Activated CD4-positive, alpha-beta T cell treated with anti-CD3 and anti-CD28 coated beads for 1 hour (primary cell): ENCODE measurements around the gene SLC25A10.
A peak's percentile ranks its signal among the peaks of the same experiment; 100 is the strongest.

ENCODE experiments used
- DNase-seq: peaks from one replicate; pipeline ENCODE4 v3.0.0-alpha.2; 2020

SLC25A10 gene

GRCh38 chr17:81687770-81688541 lies 24.1 kb upstream of the SLC25A10 start:
- no peak for DNase-seq

- no peak for DNase-seq
These were observed 23.5 kb upstream of the SLC25A10 start for GRCh38 chr17:81688616-81689015.

GRCh38 chr17:81690066-81690465 lies 22.0 kb upstream of the SLC25A10 start:
- DNase-seq, result no peak

- DNase-seq, result no peak
These were observed 21.5 kb upstream of the SLC25A10 start for GRCh38 chr17:81690549-81690948.

- DNase-seq, result no peak
These were observed 20.9 kb upstream of the SLC25A10 start for GRCh38 chr17:81691196-81691595.

- DNase-seq, result no peak
These were observed 20.5 kb upstream of the SLC25A10 start for GRCh38 chr17:81691608-81692007.

GRCh38 chr17:81693509-81694210 lies 18.4 kb upstream of the SLC25A10 start:
- no peak for DNase-seq

- no peak for DNase-seq
These were observed 17.3 kb upstream of the SLC25A10 start for GRCh38 chr17:81694810-81695209.

GRCh38 chr17:81695211-81695610 lies 16.9 kb upstream of the SLC25A10 start:
- DNase-seq, result no peak

GRCh38 chr17:81695801-81696200 lies 16.3 kb upstream of the SLC25A10 start:
- no peak for DNase-seq

- no peak for DNase-seq
These were observed 15.7 kb upstream of the SLC25A10 start for GRCh38 chr17:81696218-81696941.

- DNase-seq, result no peak
These were observed 14.6 kb upstream of the SLC25A10 start for GRCh38 chr17:81697261-81698044.

- no peak for DNase-seq
These were observed 11.5 kb upstream of the SLC25A10 start for GRCh38 chr17:81700353-81701287.

GRCh38 chr17:81701288-81702071 lies 10.6 kb upstream of the SLC25A10 start:
- DNase-seq, result no peak

- peak; percentile 78 for DNase-seq
These were observed 8.9 kb upstream of the SLC25A10 start, which contains the start of gene MRPL12 for GRCh38 chr17:81702934-81703746. Gene MRPL12, plus strand, starts transcription at chr17:81703367. Its CDS starts 135 bp downstream, at chr17:81703502.

- DNase-seq, result no peak
These were observed 8.1 kb upstream of the SLC25A10 start for GRCh38 chr17:81703747-81704654.

- no peak for DNase-seq
These were observed 6.4 kb upstream of the SLC25A10 start for GRCh38 chr17:81705518-81706231.

- no peak for DNase-seq
These were observed 5.9 kb upstream of the SLC25A10 start for GRCh38 chr17:81706232-81706611.
